ENCODE results near the gene IFT57.
"Not testable (repeated sequence)": the region's sequence is repeated elsewhere in the genome, so short reads cannot be mapped to it uniquely, and the experiment has no call there.

IFT57 gene

GRCh38 chr3:108164391-108164790 lies 57.8 kb downstream of the IFT57 start:
- H3K9me3 Mint-ChIP-seq, result no peaks in the 10 kb centered on the region
- peaks cover 30% of the 10 kb centered on the region for H3K36me3 Mint-ChIP-seq (ENCODE audit: low read depth)
- H3K4me3 Mint-ChIP-seq, result no peak overlapping the region
- no peaks in the 10 kb centered on the region for H3K27me3 Mint-ChIP-seq
- no peak overlapping the region for H3K27ac Mint-ChIP-seq
- no peak for ATAC-seq
- DNase-seq, result no peak
- peaks cover 9% of the 10 kb centered on the region for H3K4me1 Mint-ChIP-seq

- H3K27ac Mint-ChIP-seq, result no peak overlapping the region
- peaks cover 10% of the 10 kb centered on the region for H3K4me1 Mint-ChIP-seq
- ATAC-seq, result no peak
- no peak for DNase-seq
- H3K36me3 Mint-ChIP-seq (ENCODE audit: low read depth), result peaks cover 10% of the 10 kb centered on the region
- H3K4me3 Mint-ChIP-seq, result no peak overlapping the region
- H3K9me3 Mint-ChIP-seq, result no peaks in the 10 kb centered on the region
- no peaks in the 10 kb centered on the region for H3K27me3 Mint-ChIP-seq
These were observed 62.4 kb downstream of the IFT57 start for GRCh38 chr3:108159865-108160264.

GRCh38 chr3:108159105-108159504 lies 63.1 kb downstream of the IFT57 start:
- Mint-ChIP-seq H3K27ac (no peak overlapping the region), H3K9me3 (no peaks in the 10 kb centered on the region), H3K4me3 (no peak overlapping the region), H3K4me1 (peaks cover 11% of the 10 kb centered on the region), H3K36me3 (ENCODE audit: low read depth) (peaks cover 10% of the 10 kb centered on the region), H3K27me3 (no peaks in the 10 kb centered on the region)
- ATAC-seq (no peak), DNase-seq (no peak)

- H3K9me3 Mint-ChIP-seq, result no peaks in the 10 kb centered on the region
- H3K4me1 Mint-ChIP-seq, result peaks cover 14% of the 10 kb centered on the region
- no peak overlapping the region for H3K27ac Mint-ChIP-seq
- H3K27me3 Mint-ChIP-seq, result no peaks in the 10 kb centered on the region
- no peak for ATAC-seq
- no peak for DNase-seq
- no peak overlapping the region for H3K4me3 Mint-ChIP-seq
- peaks cover 10% of the 10 kb centered on the region for H3K36me3 Mint-ChIP-seq (ENCODE audit: low read depth)
These were observed 64.0 kb downstream of the IFT57 start for GRCh38 chr3:108158251-108158650.

- H3K27ac Mint-ChIP-seq, result no peak overlapping the region
- ATAC-seq, result no peak
These were observed 65.0 kb downstream of the IFT57 start for GRCh38 chr3:108157273-108157672.

GRCh38 chr3:108156312-108156853 lies 65.8 kb downstream of the IFT57 start:
- Mint-ChIP-seq H3K36me3 (ENCODE audit: low read depth) (peaks cover 7% of the 10 kb centered on the region), H3K9me3 (no peaks in the 10 kb centered on the region), H3K4me1 (peaks cover 13% of the 10 kb centered on the region), H3K4me3 (no peak overlapping the region), H3K27me3 (no peaks in the 10 kb centered on the region), H3K27ac (no peak overlapping the region)
- ATAC-seq (no peak), DNase-seq (no peak)

More at GRCh38 chr3:108157273-108157672, 65.0 kb downstream of the IFT57 start:
- H3K9me3 Mint-ChIP-seq, result no peaks in the 10 kb centered on the region
- peaks cover 13% of the 10 kb centered on the region for H3K4me1 Mint-ChIP-seq
- H3K4me3 Mint-ChIP-seq, result no peak overlapping the region
- peaks cover 10% of the 10 kb centered on the region for H3K36me3 Mint-ChIP-seq (ENCODE audit: low read depth)
- no peaks in the 10 kb centered on the region for H3K27me3 Mint-ChIP-seq
- DNase-seq, result no peak

GRCh38 chr3:108155642-108156041 lies 66.6 kb downstream of the IFT57 start:
- DNase-seq; H3K36me3 Mint-ChIP-seq (ENCODE audit: low read depth); H3K4me3 Mint-ChIP-seq; ATAC-seq; H3K27me3 Mint-ChIP-seq; H3K9me3 Mint-ChIP-seq; H3K27ac Mint-ChIP-seq: not testable (repeated sequence)
- H3K4me1 Mint-ChIP-seq, result peaks cover 13% of the 10 kb centered on the region

- DNase-seq (peak; percentile 54), ATAC-seq (peak; percentile 49)
- no peaks in the 10 kb centered on the region for H3K9me3 Mint-ChIP-seq
- peaks cover 13% of the 10 kb centered on the region for H3K4me1 Mint-ChIP-seq
- no peak overlapping the region for H3K27ac Mint-ChIP-seq
- H3K4me3 Mint-ChIP-seq, result no peak overlapping the region
- no peaks in the 10 kb centered on the region for H3K27me3 Mint-ChIP-seq
- no peaks in the 10 kb centered on the region for H3K36me3 Mint-ChIP-seq (ENCODE audit: low read depth)
These were observed 68.7 kb downstream of the IFT57 start for GRCh38 chr3:108153451-108153981.

- Mint-ChIP-seq H3K4me3 (no peak overlapping the region), H3K27me3 (no peaks in the 10 kb centered on the region), H3K36me3 (ENCODE audit: low read depth) (no peaks in the 10 kb centered on the region), H3K9me3 (no peaks in the 10 kb centered on the region), H3K27ac (no peak overlapping the region), H3K4me1 (peaks cover 11% of the 10 kb centered on the region)
- ATAC-seq (no peak), DNase-seq (no peak)
These were observed 70.0 kb downstream of the IFT57 start for GRCh38 chr3:108152274-108152673.

GRCh38 chr3:108150200-108150599 lies 72.0 kb downstream of the IFT57 start:
- DNase-seq (no peak), ATAC-seq (no peak)
- H3K4me3 Mint-ChIP-seq, result no peak overlapping the region
- peaks cover 14% of the 10 kb centered on the region for H3K36me3 Mint-ChIP-seq (ENCODE audit: low read depth)
- no peaks in the 10 kb centered on the region for H3K27me3 Mint-ChIP-seq
- H3K4me1 Mint-ChIP-seq, result peaks cover 10% of the 10 kb centered on the region
- H3K9me3 Mint-ChIP-seq, result peaks cover 14% of the 10 kb centered on the region
- no peak overlapping the region for H3K27ac Mint-ChIP-seq

GRCh38 chr3:108146139-108146538 lies 76.1 kb downstream of the IFT57 start:
- Mint-ChIP-seq H3K4me3 (no peak overlapping the region), H3K4me1 (peaks cover 3% of the 10 kb centered on the region), H3K27me3 (no peaks in the 10 kb centered on the region), H3K9me3 (peaks cover 16% of the 10 kb centered on the region), H3K27ac (no peak overlapping the region), H3K36me3 (ENCODE audit: low read depth) (peaks cover 26% of the 10 kb centered on the region)
- no peak for ATAC-seq
- DNase-seq, result no peak

- ATAC-seq, result no peak
- Mint-ChIP-seq H3K4me1 (peaks cover 3% of the 10 kb centered on the region), H3K36me3 (ENCODE audit: low read depth) (peaks cover 31% of the 10 kb centered on the region), H3K9me3 (peaks cover 16% of the 10 kb centered on the region), H3K4me3 (no peak overlapping the region), H3K27me3 (no peaks in the 10 kb centered on the region), H3K27ac (no peak overlapping the region)
- no peak for DNase-seq
These were observed 76.6 kb downstream of the IFT57 start for GRCh38 chr3:108145578-108145977.

- H3K9me3 Mint-ChIP-seq, result peaks cover 6% of the 10 kb centered on the region
- DNase-seq, result no peak
- H3K27me3 Mint-ChIP-seq, result no peaks in the 10 kb centered on the region
- no peak overlapping the region for H3K4me3 Mint-ChIP-seq
- peaks cover 48% of the 10 kb centered on the region for H3K4me1 Mint-ChIP-seq
- no peak for ATAC-seq
- no peak overlapping the region for H3K27ac Mint-ChIP-seq
- peaks cover 78% of the 10 kb centered on the region for H3K36me3 Mint-ChIP-seq (ENCODE audit: low read depth)
These were observed 84.8 kb downstream of the IFT57 start for GRCh38 chr3:108137460-108137814.

- peaks cover 54% of the 10 kb centered on the region for H3K4me1 Mint-ChIP-seq
- peak overlapping the region; percentile 66 for H3K27ac Mint-ChIP-seq
- ATAC-seq (no peak), DNase-seq (no peak)
- H3K9me3 Mint-ChIP-seq, result peaks cover 6% of the 10 kb centered on the region
- no peak overlapping the region for H3K4me3 Mint-ChIP-seq
- no peaks in the 10 kb centered on the region for H3K27me3 Mint-ChIP-seq
- peaks cover 84% of the 10 kb centered on the region for H3K36me3 Mint-ChIP-seq (ENCODE audit: low read depth)
These were observed 85.4 kb downstream of the IFT57 start for GRCh38 chr3:108136561-108137459.

- no peak for ATAC-seq
- H3K9me3 Mint-ChIP-seq, result peaks cover 6% of the 10 kb centered on the region
- peaks cover 76% of the 10 kb centered on the region for H3K4me1 Mint-ChIP-seq
- no peak for DNase-seq
- H3K36me3 Mint-ChIP-seq (ENCODE audit: low read depth), result peaks cover 86% of the 10 kb centered on the region
- peak overlapping the region; percentile 89 for H3K27ac Mint-ChIP-seq
- H3K27me3 Mint-ChIP-seq, result no peaks in the 10 kb centered on the region
- peak overlapping the region; percentile 58 for H3K4me3 Mint-ChIP-seq
These were observed 87.7 kb downstream of the IFT57 start for GRCh38 chr3:108134555-108134880.
